ENCODE results near the gene ATXN7L1.
A peak's percentile ranks its signal among the peaks of the same experiment; 100 is the strongest.
"Not testable (repeated sequence)": the region's sequence is repeated elsewhere in the genome, so short reads cannot be mapped to it uniquely, and the experiment has no call there.

The ATXN7L1 gene

GRCh38 chr7:105857009-105857952 is 19.1 kb downstream of the ATXN7L1 start:
- DNase-seq = peak; percentile 36

DNA sequence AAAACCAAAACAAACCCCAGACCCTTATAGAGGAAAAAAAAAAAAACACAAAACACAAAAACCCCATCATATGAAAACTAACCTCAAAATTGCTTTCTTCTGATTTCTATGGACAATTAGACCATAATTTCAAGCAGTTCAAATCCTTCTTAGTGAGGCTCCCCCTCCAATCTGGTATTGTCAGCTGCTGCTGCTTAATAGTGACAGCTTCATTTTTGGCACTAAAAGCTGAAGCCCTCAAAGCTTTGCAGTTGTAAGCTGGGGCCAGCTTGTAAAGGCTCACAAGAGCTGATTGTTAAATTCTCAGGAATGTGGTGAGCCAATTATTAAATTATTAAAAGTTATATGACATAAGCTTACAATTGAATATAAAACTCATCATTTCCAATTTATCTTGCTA is 21.9 kb downstream of the ATXN7L1 start:
- DNase-seq = no peak

GRCh38 chr7:105853931-105854419 is 22.4 kb downstream of the ATXN7L1 start:
- peak; percentile 37 for DNase-seq

GRCh38 chr7:105851064-105851463 is 25.3 kb downstream of the ATXN7L1 start:
- DNase-seq = no peak

GRCh38 chr7:105849122-105849855 is 27.1 kb downstream of the ATXN7L1 start:
- peak; percentile 79 for DNase-seq

DNA sequence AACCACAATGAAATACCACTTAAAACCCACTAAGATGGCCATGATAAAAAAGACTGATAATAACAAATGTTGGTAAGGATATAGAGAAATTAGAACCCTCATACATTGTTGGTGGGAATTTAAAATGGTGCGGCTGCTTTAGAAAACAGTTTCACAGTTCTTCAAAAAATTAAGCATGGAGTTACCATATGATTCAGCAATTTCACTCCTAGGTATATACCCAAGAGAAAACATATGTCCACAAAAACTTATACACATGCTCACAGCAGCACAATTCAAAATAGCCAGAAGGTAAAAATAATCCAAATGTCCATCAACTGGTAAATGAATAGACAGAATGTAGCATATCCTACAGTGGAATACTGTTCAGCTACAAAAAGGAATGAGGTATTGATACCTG is 30.0 kb downstream of the ATXN7L1 start:
- DNase-seq = no peak

DNA sequence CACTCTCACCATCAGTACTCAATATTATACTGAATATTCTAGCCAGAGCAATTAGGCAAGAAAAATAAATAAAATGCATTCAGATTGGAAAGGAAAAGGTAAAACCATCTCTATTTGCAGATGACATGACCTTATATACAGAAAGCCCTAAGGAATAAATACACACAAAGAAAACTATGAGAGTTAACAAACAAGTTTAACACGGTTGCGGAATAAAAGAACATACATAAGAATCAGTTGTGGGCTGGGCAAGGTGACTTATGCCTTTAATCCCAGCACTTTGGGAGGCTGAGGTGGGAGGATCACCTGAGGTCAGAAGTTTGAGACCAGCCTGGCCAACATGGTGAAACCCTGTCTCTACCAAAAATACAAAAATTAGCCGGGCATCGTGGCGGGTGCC is 31.7 kb downstream of the ATXN7L1 start:
- DNase-seq = not testable (repeated sequence)

GRCh38 chr7:105841866-105842265 is 34.5 kb downstream of the ATXN7L1 start:
- DNase-seq = no peak

DNA sequence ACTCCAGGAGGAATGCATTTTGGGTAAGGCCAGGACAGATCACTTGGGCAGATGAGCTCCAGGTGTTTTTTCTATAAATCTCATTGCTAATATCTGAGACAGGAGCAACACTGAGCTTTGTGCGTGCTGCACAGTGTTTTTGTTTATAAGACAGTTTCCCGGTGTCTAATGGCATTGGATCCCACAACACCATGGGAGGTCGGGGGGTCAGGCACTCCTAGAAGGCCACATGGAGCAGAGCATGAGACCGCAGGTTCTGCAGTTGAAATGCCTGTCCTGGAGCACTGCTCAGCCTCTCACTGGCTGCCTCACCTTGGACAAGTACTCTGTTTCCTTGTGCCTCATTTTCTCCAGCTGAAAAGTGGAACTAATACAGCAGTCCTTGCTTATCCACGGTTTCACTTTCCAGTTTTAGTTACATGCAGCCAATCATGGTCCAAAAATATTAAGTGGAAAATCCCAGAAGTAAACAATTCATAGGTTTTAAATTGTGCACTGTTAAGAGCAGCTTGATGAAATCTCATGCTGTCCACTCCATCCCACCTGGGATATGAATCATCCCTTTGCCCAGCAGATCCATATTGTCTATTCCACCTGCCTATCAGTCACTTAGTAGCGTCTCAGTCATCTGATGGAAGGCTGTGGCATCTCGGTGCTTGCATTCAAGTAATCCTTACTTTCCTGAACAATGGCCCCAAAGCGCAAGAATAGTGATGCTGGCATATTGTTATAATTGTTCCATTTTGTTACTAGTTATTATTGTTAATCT is 35.2 kb downstream of the ATXN7L1 start:
- no peak for DNase-seq

- DNase-seq = no peak
Measured at GRCh38 chr7:105839266-105839665, 37.1 kb downstream of the ATXN7L1 start.

DNA sequence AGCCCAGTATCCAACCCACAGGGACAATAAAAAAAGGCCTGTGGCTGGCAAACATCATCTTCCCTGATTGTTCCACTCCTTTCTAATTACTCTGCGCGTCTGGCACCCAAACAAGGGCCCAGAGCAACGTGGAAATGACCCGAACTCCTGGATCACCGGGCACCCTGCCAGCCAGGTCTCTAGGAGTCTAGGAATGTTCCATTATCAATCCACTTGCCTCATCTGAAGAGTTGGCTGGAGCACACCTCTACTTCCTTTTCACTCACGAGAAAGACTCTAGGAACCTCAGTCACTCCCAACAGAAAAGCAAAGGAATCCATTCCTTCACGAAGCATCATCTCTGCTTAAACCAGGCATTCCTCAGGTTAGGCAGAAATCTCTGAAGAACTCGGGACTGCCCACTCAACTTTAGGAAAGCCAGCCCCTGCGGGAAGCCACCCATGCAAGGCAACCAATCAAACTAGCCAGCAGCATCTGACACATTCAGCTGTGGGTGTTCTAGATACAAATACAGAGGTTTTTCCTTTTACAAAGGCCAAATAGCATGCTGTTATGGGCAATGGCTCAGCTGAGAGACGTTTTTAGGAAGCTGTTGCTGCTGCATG is 37.7 kb downstream of the ATXN7L1 start:
- no peak for DNase-seq

DNA sequence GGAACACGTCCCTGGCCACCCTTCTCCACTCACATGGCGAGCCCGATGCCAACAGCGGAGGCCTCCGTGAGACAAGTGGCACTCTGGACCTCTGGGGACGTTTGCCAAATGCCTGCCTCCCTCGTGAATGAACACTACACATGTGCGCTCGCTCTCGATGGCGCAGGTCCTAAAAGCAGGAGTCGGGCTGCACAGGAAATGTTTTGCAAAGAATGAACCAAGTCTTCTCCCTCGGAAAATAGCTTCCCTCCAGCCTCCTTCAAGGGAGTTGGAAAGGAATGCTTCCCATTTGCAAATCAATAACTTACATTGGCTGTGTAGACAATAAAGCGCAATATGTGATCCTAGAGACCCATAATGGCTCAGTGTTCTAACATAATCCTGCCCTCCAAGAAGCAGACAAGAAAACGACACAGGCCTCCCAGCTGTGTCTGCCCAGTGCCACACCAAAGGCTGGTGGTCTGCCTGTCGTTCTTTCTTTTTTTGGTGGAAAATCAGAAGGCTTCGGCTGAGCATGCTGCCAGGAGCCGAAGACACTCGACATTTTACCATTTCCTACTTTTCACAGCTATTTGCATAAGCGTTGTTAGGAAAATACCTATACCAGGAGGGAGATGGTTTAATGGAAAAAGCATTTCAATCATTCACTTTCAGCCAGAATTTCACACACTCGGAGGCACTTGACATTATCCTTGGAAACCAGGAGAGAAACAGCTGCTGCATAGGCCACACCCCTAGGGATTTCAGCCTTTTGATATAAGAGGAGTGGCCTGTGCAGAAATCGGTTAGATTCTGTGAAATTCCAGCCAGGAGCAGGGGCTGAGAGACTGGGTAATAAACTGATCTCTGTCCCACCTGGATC is 38.4 kb downstream of the ATXN7L1 start:
- DNase-seq = no peak

- no peak for DNase-seq
Measured at GRCh38 chr7:105835441-105835840, 41.0 kb downstream of the ATXN7L1 start.

DNA sequence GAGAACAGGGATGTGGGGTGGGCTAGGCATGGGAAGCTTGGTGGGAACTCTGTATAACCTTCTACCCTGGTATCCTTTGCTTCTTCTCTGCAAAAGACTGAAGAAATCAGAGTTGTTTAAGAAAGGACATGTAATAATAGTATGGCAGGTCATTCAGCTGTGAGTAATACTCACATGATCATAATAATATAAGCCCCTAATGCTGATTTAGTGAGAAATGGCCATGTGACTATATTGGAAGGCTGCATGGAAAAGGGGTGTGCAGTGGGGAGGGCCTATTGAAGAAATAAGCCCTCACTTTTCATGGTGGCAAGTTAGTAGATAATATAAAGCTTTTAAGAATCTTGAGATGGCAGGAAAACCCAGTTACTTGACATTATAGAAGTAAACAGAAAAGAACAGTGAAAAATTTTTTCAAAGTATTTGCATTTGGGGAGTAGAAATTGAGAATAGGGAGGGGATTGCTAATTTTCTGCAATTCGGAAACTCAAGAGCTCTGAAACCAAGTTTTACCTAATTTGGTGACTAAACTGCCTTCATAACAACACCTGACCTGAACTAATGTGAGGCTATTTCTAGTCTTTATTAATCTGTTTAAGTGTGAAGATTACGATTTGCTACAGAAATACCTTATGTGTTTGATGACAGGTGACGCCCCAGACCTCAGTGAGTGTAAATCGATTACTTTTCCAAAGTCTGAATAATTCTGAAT is 44.4 kb downstream of the ATXN7L1 start:
- DNase-seq = no peak

GRCh38 chr7:105831302-105831620 is 45.1 kb downstream of the ATXN7L1 start:
- DNase-seq = no peak

- no peak for DNase-seq
Measured at GRCh38 chr7:105830405-105831301, 45.7 kb downstream of the ATXN7L1 start.

DNA sequence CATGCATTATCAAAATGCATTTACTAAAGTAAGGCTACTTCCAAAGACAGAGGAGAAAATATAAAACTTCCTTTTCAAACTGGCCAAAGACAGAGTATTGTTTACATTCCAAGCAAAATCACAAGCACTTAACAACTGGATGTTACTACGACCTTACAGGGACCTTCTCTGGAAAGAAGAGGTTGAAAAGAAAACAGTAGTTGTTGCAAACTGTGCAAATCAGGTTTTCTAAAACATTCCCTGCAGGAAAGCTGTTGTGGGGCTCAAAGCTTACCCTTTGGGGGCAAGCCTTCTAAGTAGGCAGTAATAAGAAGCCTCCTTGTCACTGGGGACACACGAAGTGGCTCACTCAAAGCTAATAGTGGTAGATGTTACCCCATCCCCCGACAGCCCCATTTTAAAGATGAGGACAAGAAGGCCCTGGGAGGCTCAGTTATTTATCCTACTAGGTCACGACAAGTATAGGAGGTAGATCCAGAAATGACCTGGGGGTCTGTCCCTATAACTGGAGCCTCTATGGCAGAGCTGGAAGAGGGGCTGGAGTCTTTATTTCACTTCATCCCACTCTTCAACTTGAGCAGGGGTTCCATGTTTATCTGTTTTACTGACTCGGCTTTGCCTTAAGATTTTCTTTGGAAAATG is 46.6 kb downstream of the ATXN7L1 start:
- DNase-seq = no peak

- no peak for DNase-seq
Measured at GRCh38 chr7:105828141-105828540, 48.3 kb downstream of the ATXN7L1 start.

GRCh38 chr7:105827151-105827875 is 49.1 kb downstream of the ATXN7L1 start:
- no peak for DNase-seq
